ENCODE data around the gene MGRN1. TPM values are rescaled to one million over a fixed set of nuclear protein-coding genes. Genes with fewer than 3 reads are reported as not detected.

MGRN1 gene
- total RNA-seq, 2 donors from 2014 or later = 35.6 to 47.4 TPM

- no peak for DNase-seq (ENCODE audit: low spot score)
- no peaks in the 10 kb centered on the region for H3K9me3 ChIP-seq
- no peak for TF ChIP-seq CTCF (IDR thresholded peaks at IDR 0.05)
- no peaks in the 10 kb centered on the region for H3K27me3 ChIP-seq
- peaks cover 29% of the 10 kb centered on the region for H3K36me3 ChIP-seq
- H3K27ac ChIP-seq = no peak overlapping the region
- H3K4me1 ChIP-seq = no peaks in the 10 kb centered on the region
- no peak overlapping the region for H3K4me3 ChIP-seq
Observed at GRCh38 chr16:4726616-4727015, 102.0 kb downstream of the MGRN1 start.

GRCh38 chr16:4728676-4729075, 104.0 kb downstream of the MGRN1 start:
- H3K27ac ChIP-seq = no peak overlapping the region
- DNase-seq (ENCODE audit: low spot score) = no peak
- H3K9me3 ChIP-seq = no peaks in the 10 kb centered on the region
- no peak for TF ChIP-seq CTCF (IDR thresholded peaks at IDR 0.05)
- no peaks in the 10 kb centered on the region for H3K27me3 ChIP-seq
- no peak overlapping the region for H3K4me3 ChIP-seq
- H3K36me3 ChIP-seq = peaks cover 24% of the 10 kb centered on the region
- no peaks in the 10 kb centered on the region for H3K4me1 ChIP-seq

GRCh38 chr16:4729876-4730275, 105.2 kb downstream of the MGRN1 start:
- Histone ChIP-seq H3K27me3 (no peaks in the 10 kb centered on the region), H3K36me3 (peaks cover 22% of the 10 kb centered on the region), H3K9me3 (no peaks in the 10 kb centered on the region), H3K27ac (no peak overlapping the region), H3K4me1 (peaks cover 0 to under 1% of the 10 kb centered on the region in 2 donors), H3K4me3 (no peak overlapping the region)
- TF ChIP-seq CTCF (IDR thresholded peaks at IDR 0.05) = no peak
- no peak for DNase-seq (ENCODE audit: low spot score)

GRCh38 chr16:4733211-4733742, 108.7 kb downstream of the MGRN1 start:
- peak overlapping the region; percentile 70 to 99 for H3K4me3 ChIP-seq
- H3K36me3 ChIP-seq = peaks cover 8% of the 10 kb centered on the region
- H3K27ac ChIP-seq = peak overlapping the region in 1 of 2 donors; percentile 74
- H3K27me3 ChIP-seq = no peaks in the 10 kb centered on the region
- TF ChIP-seq CTCF (IDR thresholded peaks at IDR 0.05) = no peak
- no peak for DNase-seq (ENCODE audit: low spot score)
- H3K4me1 ChIP-seq = peaks cover 0 to 9% of the 10 kb centered on the region in 2 donors
- no peaks in the 10 kb centered on the region for H3K9me3 ChIP-seq

GRCh38 chr16:4733747-4734062, 109.1 kb downstream of the MGRN1 start:
- peak overlapping the region; percentile 70 to 99 for H3K4me3 ChIP-seq
- peak overlapping the region; percentile 74 to 84 for H3K27ac ChIP-seq
- H3K4me1 ChIP-seq = peaks cover 0 to 9% of the 10 kb centered on the region in 2 donors
- H3K36me3 ChIP-seq = peaks cover 8% of the 10 kb centered on the region
- no peaks in the 10 kb centered on the region for H3K27me3 ChIP-seq
- no peaks in the 10 kb centered on the region for H3K9me3 ChIP-seq
- no peak for TF ChIP-seq CTCF (IDR thresholded peaks at IDR 0.05)
- no peak for DNase-seq (ENCODE audit: low spot score)

- H3K27me3 ChIP-seq = no peaks in the 10 kb centered on the region
- H3K4me3 ChIP-seq = peak within 1 kb of the TSS; percentile 70 to 99
- TF ChIP-seq CTCF (IDR thresholded peaks at IDR 0.05) = no peak
- peaks cover 8% of the 10 kb centered on the region for H3K36me3 ChIP-seq
- DNase-seq (ENCODE audit: low spot score) = peak; percentile 98
- peaks cover 0 to 9% of the 10 kb centered on the region in 2 donors for H3K4me1 ChIP-seq
- peak within 1 kb of the TSS; percentile 74 to 84 for H3K27ac ChIP-seq
- H3K9me3 ChIP-seq = no peaks in the 10 kb centered on the region
Observed at GRCh38 chr16:4734063-4734729, 109.6 kb downstream of the MGRN1 start, which contains the start of the genes ANKS3 and DNAAF8. ANKS3 (minus strand) TSS chr16:4734271; CDS start chr16:4730149, 4,122 bp downstream. DNAAF8 (plus strand) TSS chr16:4734537; CDS start chr16:4736515, 1,978 bp downstream.

Measured in right atrium auricular region (tissue), 2 donors.